Measurements from ENCODE around the gene SPOP. TPM values are rescaled to one million over a fixed set of nuclear protein-coding genes. Genes with fewer than 3 reads are reported as not detected.
"Not testable (repeated sequence)": the region's sequence is repeated elsewhere in the genome, so short reads cannot be mapped to it uniquely, and the experiment has no call there.

The SPOP gene
- total and polyA plus RNA-seq, 2 of the 4 experiments (the other 2 are of a cell fraction), result 24.9 to 47.5 TPM

- H3K9me1 ChIP-seq (ENCODE audit: insufficient read depth, low read length); H4K20me1 ChIP-seq (ENCODE audit: insufficient read depth, low read length); in situ Hi-C loops (cut with MboI; ENCODE audit: low sequenced_read_pairs); H2AFZ ChIP-seq (replicated peaks; ENCODE audit: low read length, poor library complexity); intact Hi-C loops (cut with micrococcal nuclease); H2AK9ac ChIP-seq (replicated peaks; ENCODE audit: low read depth, low read length, poor library complexity); H3K18ac ChIP-seq (ENCODE audit: low read depth, low read length); H3K36me3 ChIP-seq (ENCODE audit: control insufficient read depth, insufficient read depth, low read length); BruUV-seq (replicated peaks); H3K4me3 ChIP-seq (ENCODE audit: insufficient read depth, low read depth, low read length); ATAC-seq (ENCODE audit: low read depth); H3K9me3 ChIP-seq (ENCODE audit: control insufficient read depth, insufficient read depth, low read length); DNase-seq; H3K27me3 ChIP-seq (ENCODE audit: control insufficient read depth, insufficient read depth, low read length); H4K5ac ChIP-seq (ENCODE audit: low read depth, low read length); dilution Hi-C loops (cut with HindIII; ENCODE audit: low sequenced_read_pairs, unreplicated experiment); H3K4me1 ChIP-seq (ENCODE audit: control insufficient read depth, insufficient read depth, low read length); H3K4me2 ChIP-seq (ENCODE audit: low read depth, low read length); H3K9ac ChIP-seq (ENCODE audit: low read depth, low read length): not testable (repeated sequence)
- ChIA-PET POLR2A (ENCODE audit: unreplicated experiment) (interaction anchor here (0.7 kb wide), 1 partner anchor 48 kb away, joined by 4 read pairs; no protein-coding TSS in a partner anchor), CTCF (interaction anchor here (0.6 to 1.7 kb wide), 2 partner anchors 9 to 12 kb away, joined by 3 to 6 read pairs; no protein-coding TSS in a partner anchor)
- Histone ChIP-seq H2BK20ac (ENCODE audit: low read depth, low read length) (peak overlapping the region; percentile 51; the same call in 1 of the 2 replicates), H3K14ac (replicated peaks; ENCODE audit: low read depth, low read length) (peak overlapping the region; percentile 94), H4K8ac (ENCODE audit: low read depth in 2 of 2, low read length in 2 of 2) (peak overlapping the region; percentile 7 to 77; a peak in 2 of 4 replicates), H3K4ac (ENCODE audit: low read depth, low read length) (peak overlapping the region; percentile 58), H3K23ac (ENCODE audit: low read depth, low read length) (peak overlapping the region; percentile 51; the same call in 1 of the 2 replicates), H3K27ac (ENCODE audit: insufficient read depth, low read length) (peak overlapping the region; percentile 53), H2BK15ac (ENCODE audit: low read depth, low read length) (0 out of 3 replicates have a peak overlapping the region, but pooled peaks have one; percentile 12), H4K91ac (ENCODE audit: insufficient read depth, low read depth, low read length) (peak overlapping the region; percentile 52; the same call in 1 of the 2 replicates), H3K56ac (ENCODE audit: extremely low read depth, insufficient read depth, low read length) (peak overlapping the region; percentile 77), H2BK5ac (ENCODE audit: low read depth, low read length, poor library complexity, severe bottlenecking) (peak overlapping the region; percentile 95), H3K79me1 (ENCODE audit: low read depth in 1 of 2, low read length in 2 of 2) (peaks cover 3 to 43% of the 10 kb centered on the region in 2 experiments; a peak in 3 of 4 replicates), H2BK120ac (ENCODE audit: low read depth, low read length) (peak overlapping the region; percentile 83), H2AK5ac (ENCODE audit: low read depth, low read length) (peak overlapping the region; percentile 58)
- WGBS, 2 experiments (ENCODE audit: extremely low coverage in 2 of 2, insufficient read length in 1 of 2), result no CpG with 5 or more reads among the region's 1 CpG
These were observed 31.9 kb downstream of the SPOP start for GRCh38 chr17:49646056-49646390.
